ENCODE measurements around the gene IRF9. TPM values are rescaled to one million over a fixed set of nuclear protein-coding genes. Genes with fewer than 3 reads are reported as not detected.

Gene IRF9
- total RNA-seq, 2 experiments from 2014 or later, result 172 to 209 TPM

- intact Hi-C loops (cut with DNase I, micrococcal nuclease), result no loop called here
- CTCF ChIA-PET, result interaction anchor here (0.6 to 3.4 kb wide), 8 partner anchors 14 to 1142 kb away, joined by 3 to 15 read pairs (median 4); partner anchors contain the start of genes DCAF11, IRF9, NRL and RNF31
- H3K36me3 Mint-ChIP-seq (ENCODE audit: low read depth), result peaks cover 2% of the 10 kb centered on the region
- peaks cover 23% of the 10 kb centered on the region for H3K4me1 Mint-ChIP-seq
- peak overlapping the region; percentile 44 for H3K27ac Mint-ChIP-seq
- no peak overlapping the region for H3K4me3 Mint-ChIP-seq
- POLR2A ChIA-PET, result no interaction called here
- no peak for DNase-seq
- H3K27me3 Mint-ChIP-seq, result no peaks in the 10 kb centered on the region
- no peak for ATAC-seq
- no peaks in the 10 kb centered on the region for H3K9me3 Mint-ChIP-seq (ENCODE audit: low read depth)
Measured at GRCh38 chr14:24131549-24131966, 29.5 kb upstream of the IRF9 start.

GRCh38 chr14:24132061-24132685, 28.9 kb upstream of the IRF9 start:
- Mint-ChIP-seq H3K27me3 (no peaks in the 10 kb centered on the region), H3K36me3 (ENCODE audit: low read depth) (peaks cover 8% of the 10 kb centered on the region), H3K4me3 (no peak overlapping the region), H3K4me1 (peaks cover 25% of the 10 kb centered on the region), H3K27ac (peak overlapping the region; percentile 80), H3K9me3 (ENCODE audit: low read depth) (no peaks in the 10 kb centered on the region)
- ChIA-PET POLR2A (interaction anchor here (2.1 kb wide), 1 partner anchor 18 kb away, joined by 5 read pairs; the partner anchor contains the start of genes DCAF11 and NRL), CTCF (interaction anchor here (0.7 to 3.4 kb wide), 9 partner anchors 8 to 620 kb away, joined by 3 to 15 read pairs (median 4); partner anchors contain the start of genes DCAF11, IRF9, NRL and RNF31)
- DNase-seq (peak; percentile 55), ATAC-seq (no peak)
- intact Hi-C loops (cut with DNase I, micrococcal nuclease), result no loop called here

DNA sequence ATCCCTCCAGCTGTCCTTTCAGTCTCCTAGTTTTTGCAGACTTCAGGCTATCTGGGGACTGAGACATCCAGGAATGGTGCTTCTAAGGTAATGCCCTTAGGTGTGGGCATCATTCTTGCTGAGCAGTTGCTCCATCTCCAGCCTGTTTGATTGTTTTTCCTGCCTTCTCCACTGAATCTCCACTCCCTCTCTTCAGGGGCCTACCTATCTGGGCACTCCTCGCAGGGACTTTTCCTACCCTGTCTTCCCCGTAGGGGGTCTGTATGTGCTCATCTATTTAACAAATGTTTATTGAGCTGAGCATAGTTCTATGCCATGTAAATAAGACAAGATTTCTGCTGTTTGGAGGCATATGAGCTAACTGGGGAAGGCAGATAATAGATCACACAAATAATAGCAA, 28.1 kb upstream of the IRF9 start:
- ATAC-seq, result no peak
- H3K27ac Mint-ChIP-seq, result peak overlapping the region; percentile 80
- ChIA-PET POLR2A (interaction anchor here (2.1 kb wide), 1 partner anchor 18 kb away, joined by 5 read pairs; the partner anchor contains the start of genes DCAF11 and NRL), CTCF (interaction anchor here (0.6 to 3.4 kb wide), 7 partner anchors 14 to 81 kb away, joined by 3 to 15 read pairs (median 4); partner anchors contain the start of genes DCAF11, IRF9, NRL and RNF31)
- no peaks in the 10 kb centered on the region for H3K27me3 Mint-ChIP-seq
- H3K36me3 Mint-ChIP-seq (ENCODE audit: low read depth), result peaks cover 15% of the 10 kb centered on the region
- intact Hi-C loops (cut with DNase I, micrococcal nuclease), result no loop called here
- H3K4me1 Mint-ChIP-seq, result peaks cover 31% of the 10 kb centered on the region
- DNase-seq, result no peak
- no peak overlapping the region for H3K4me3 Mint-ChIP-seq
- no peaks in the 10 kb centered on the region for H3K9me3 Mint-ChIP-seq (ENCODE audit: low read depth)

GRCh38 chr14:24133735-24134134, 27.3 kb upstream of the IRF9 start:
- peaks cover 38% of the 10 kb centered on the region for H3K4me1 Mint-ChIP-seq
- POLR2A ChIA-PET, result interaction anchor here (0.6 to 2.1 kb wide), 4 partner anchors 19 to 65 kb away, joined by 3 to 8 read pairs (median 6); partner anchors contain the start of genes DCAF11 and NRL
- no peaks in the 10 kb centered on the region for H3K9me3 Mint-ChIP-seq (ENCODE audit: low read depth)
- ATAC-seq (no peak), DNase-seq (no peak)
- intact Hi-C loops (cut with DNase I, micrococcal nuclease), result no loop called here
- CTCF ChIA-PET, result interaction anchor here (0.6 to 3.4 kb wide), 3 partner anchors 27 to 302 kb away, joined by 3 to 15 read pairs (median 3); partner anchors contain the start of gene IRF9
- peaks cover 22% of the 10 kb centered on the region for H3K36me3 Mint-ChIP-seq (ENCODE audit: low read depth)
- no peaks in the 10 kb centered on the region for H3K27me3 Mint-ChIP-seq
- H3K4me3 Mint-ChIP-seq, result no peak overlapping the region
- no peak overlapping the region for H3K27ac Mint-ChIP-seq

DNA sequence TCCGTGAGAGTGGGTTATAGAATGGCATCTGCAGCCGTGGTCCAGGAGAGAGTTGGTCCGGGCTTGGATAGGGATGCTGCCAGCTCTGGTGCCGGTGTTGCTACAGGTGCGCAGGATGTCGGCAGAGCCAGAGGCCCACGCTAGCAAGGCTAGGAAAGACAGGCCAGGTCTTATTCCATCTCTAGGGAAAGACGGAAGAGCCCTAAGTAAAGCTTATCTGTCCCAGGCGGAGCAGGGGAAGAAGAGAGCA, 25.6 kb upstream of the IRF9 start:
- POLR2A ChIA-PET, result interaction anchor here (0.6 to 3.1 kb wide), 8 partner anchors 11 to 470 kb away, joined by 3 to 35 read pairs (median 6); partner anchors contain the start of genes DCAF11, IPO4, IRF9 and NRL
- Mint-ChIP-seq H3K4me1 (peaks cover 50% of the 10 kb centered on the region), H3K9me3 (ENCODE audit: low read depth) (no peaks in the 10 kb centered on the region), H3K27ac (peak overlapping the region; percentile 92), H3K4me3 (peak overlapping the region; percentile 92), H3K27me3 (no peaks in the 10 kb centered on the region), H3K36me3 (ENCODE audit: low read depth) (peaks cover 39% of the 10 kb centered on the region)
- peak; percentile 38 for DNase-seq
- intact Hi-C loops (cut with DNase I, micrococcal nuclease), result loop anchor here in 1 of 2 experiments (5.0 kb wide), 1 partner anchor 297 kb away; no protein-coding TSS in a partner anchor
- peak; percentile 1 for ATAC-seq
- CTCF ChIA-PET, result interaction anchor here (0.6 to 2.3 kb wide), 8 partner anchors 11 to 839 kb away, joined by 3 to 12 read pairs (median 5); partner anchors contain the start of genes CARMIL3, DCAF11, NRL and PSME2

- H3K27ac Mint-ChIP-seq, result peak within 1 kb of the TSS; percentile 92
- DNase-seq, result peak; percentile 98
- ATAC-seq, result peak; percentile 95
- H3K36me3 Mint-ChIP-seq (ENCODE audit: low read depth), result peaks cover 45% of the 10 kb centered on the region
- intact Hi-C loops (cut with DNase I, micrococcal nuclease), result loop anchor here (1.0 to 5.0 kb wide), 9 partner anchors 10 to 296 kb away; partner anchors contain the start of genes DCAF11 (in 2 of the 2), IPO4 (in 2 of the 2), NRL (in 2 of the 2) and CHMP4A (in 1 of the 2)
- H3K4me3 Mint-ChIP-seq, result peak within 1 kb of the TSS; percentile 92
- H3K27me3 Mint-ChIP-seq, result no peaks in the 10 kb centered on the region
- ChIA-PET CTCF (interaction anchor here (0.8 to 2.3 kb wide), 9 partner anchors 10 to 300 kb away, joined by 3 to 12 read pairs (median 4); partner anchors contain the start of genes CARMIL3, CIDEB, DCAF11 and NRL), POLR2A (interaction anchor here (0.6 to 3.1 kb wide), 11 partner anchors 10 to 1373 kb away, joined by 3 to 35 read pairs (median 4); partner anchors contain the start of genes DCAF11, IPO4, IRF9 and NRL)
- no peaks in the 10 kb centered on the region for H3K9me3 Mint-ChIP-seq (ENCODE audit: low read depth)
- H3K4me1 Mint-ChIP-seq, result peaks cover 50% of the 10 kb centered on the region
Measured at GRCh38 chr14:24135834-24136683, 25.0 kb upstream of the IRF9 start, which contains the start of gene PSME1. TSS of gene PSME1 (plus strand) at chr14:24136194. CDS start at chr14:24136263, 69 bp downstream.

DNA sequence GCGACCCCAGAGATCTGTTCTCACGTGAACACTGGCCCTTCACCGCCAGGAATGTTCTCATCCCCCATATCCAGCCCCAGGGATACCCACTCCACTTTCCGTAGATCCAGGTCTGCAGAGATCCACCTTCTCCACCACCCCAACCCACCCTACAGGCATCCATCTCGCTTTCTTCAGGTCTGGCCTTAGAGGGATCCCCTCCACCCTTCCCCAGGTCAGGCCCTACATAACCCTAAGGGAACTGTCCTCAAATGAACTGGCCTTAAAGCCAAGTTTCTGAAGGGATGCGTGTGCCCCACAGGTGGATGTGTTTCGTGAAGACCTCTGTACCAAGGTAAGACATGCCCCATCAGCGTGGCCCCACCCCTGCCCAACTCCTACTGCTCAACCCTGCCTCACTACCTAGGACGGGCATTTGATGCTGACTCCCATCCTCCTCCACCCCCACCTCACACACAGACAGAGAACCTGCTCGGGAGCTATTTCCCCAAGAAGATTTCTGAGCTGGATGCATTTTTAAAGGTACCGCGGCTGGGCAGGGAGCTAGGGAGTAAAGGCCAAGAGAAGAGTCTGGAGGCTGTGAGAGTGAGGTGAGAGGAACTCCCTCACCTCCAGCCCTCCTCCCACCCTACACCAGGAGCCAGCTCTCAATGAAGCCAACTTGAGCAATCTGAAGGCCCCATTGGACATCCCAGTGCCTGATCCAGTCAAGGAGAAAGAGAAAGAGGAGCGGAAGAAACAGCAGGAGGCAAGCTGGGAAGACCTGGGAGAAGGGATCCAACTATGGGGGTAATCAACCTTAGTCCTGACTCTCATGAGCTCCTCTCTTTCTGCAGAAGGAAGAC, 24.2 kb upstream of the IRF9 start:
- CTCF ChIA-PET, result interaction anchor here (0.7 to 2.5 kb wide), 9 partner anchors 10 to 299 kb away, joined by 3 to 14 read pairs (median 5); partner anchors contain the start of genes CIDEB, DCAF11, IRF9 and MDP1
- peak overlapping the region; percentile 91 for H3K27ac Mint-ChIP-seq
- H3K27me3 Mint-ChIP-seq, result no peaks in the 10 kb centered on the region
- H3K9me3 Mint-ChIP-seq (ENCODE audit: low read depth), result no peaks in the 10 kb centered on the region
- peaks cover 47% of the 10 kb centered on the region for H3K36me3 Mint-ChIP-seq (ENCODE audit: low read depth)
- POLR2A ChIA-PET, result interaction anchor here (0.6 to 3.1 kb wide), 7 partner anchors 9 to 1374 kb away, joined by 3 to 35 read pairs (median 4); partner anchors contain the start of genes DCAF11, IRF9, NRL and PSME2
- DNase-seq (peak; percentile 44), ATAC-seq (no peak)
- H3K4me3 Mint-ChIP-seq, result peak overlapping the region; percentile 92
- H3K4me1 Mint-ChIP-seq, result peaks cover 50% of the 10 kb centered on the region
- intact Hi-C loops (cut with DNase I, micrococcal nuclease), result loop anchor here (1.0 to 5.0 kb wide), 9 partner anchors 9 to 295 kb away; partner anchors contain the start of genes DCAF11 (in 2 of the 2), IPO4 (in 2 of the 2), NRL (in 2 of the 2) and CHMP4A (in 1 of the 2)

GRCh38 chr14:24137529-24138395, 23.3 kb upstream of the IRF9 start:
- CTCF ChIA-PET, result interaction anchor here (0.7 to 2.5 kb wide), 7 partner anchors 9 to 299 kb away, joined by 3 to 14 read pairs (median 5); partner anchors contain the start of genes DCAF11, IRF9, MDP1 and NRL
- POLR2A ChIA-PET, result interaction anchor here (0.6 to 3.1 kb wide), 6 partner anchors 9 to 47 kb away, joined by 3 to 35 read pairs (median 6); partner anchors contain the start of genes DCAF11, NRL, PSME2 and RNF31
- Mint-ChIP-seq H3K4me1 (peaks cover 48% of the 10 kb centered on the region), H3K27ac (peak overlapping the region; percentile 91), H3K36me3 (ENCODE audit: low read depth) (peaks cover 53% of the 10 kb centered on the region), H3K9me3 (ENCODE audit: low read depth) (no peaks in the 10 kb centered on the region), H3K4me3 (peak overlapping the region; percentile 92), H3K27me3 (no peaks in the 10 kb centered on the region)
- ATAC-seq, result no peak
- intact Hi-C loops (cut with DNase I, micrococcal nuclease), result loop anchor here in 1 of 2 experiments (5.0 kb wide), 1 partner anchor 295 kb away; no protein-coding TSS in a partner anchor
- no peak for DNase-seq

Measured in activated CD4-positive, alpha-beta T cell treated with anti-CD3 and anti-CD28 coated beads for 36 hours (primary cell).